MM.1S (cell line): ENCODE data around the gene DCBLD1.

Source experiments
- DNase-seq: peaks from one replicate; pipeline ENCODE4 v3.0.0-alpha.2; 2015
- H2AFZ ChIP-seq: fragments of 300-600 bp; sonication (generic); 2 replicates; pipeline ENCODE4 v1.6.0; 2016; ENCODE audit warnings: antibody characterized with exemption, low read length
- H3F3A ChIP-seq: fragments of 300-600 bp; sonication (generic); 2 replicates; pipeline ENCODE4 v1.6.1; 2016; ENCODE audit warnings: mild to moderate bottlenecking, antibody characterized with exemption, low read length, moderate library complexity, mixed read lengths; ENCODE audit not compliant: insufficient read depth
- H3K27ac ChIP-seq: fragments of 300-600 bp; sonication (generic); 2 replicates; pipeline ENCODE4 v1.5.1; 2016; ENCODE audit warnings: mild to moderate bottlenecking, low read length
- H3K27me3 ChIP-seq: fragments of 300-600 bp; sonication (generic); replicated peaks from 2 replicates; pipeline ENCODE4 v1.6.0; 2016; ENCODE audit warnings: low read length; ENCODE audit not compliant: insufficient read depth
- H3K36me3 ChIP-seq: fragments of 300-600 bp; sonication (generic); replicated peaks from 2 replicates; pipeline ENCODE4 v1.6.1; 2016; ENCODE audit warnings: mild to moderate bottlenecking, low read length, mixed read lengths; ENCODE audit not compliant: insufficient read depth
- H3K4me1 ChIP-seq: fragments of 300-600 bp; sonication (generic); 2 replicates; pipeline ENCODE4 v1.6.1; 2016; ENCODE audit warnings: low read length, mixed read lengths
- H3K4me2 ChIP-seq: fragments of 300-600 bp; sonication (generic); 2 replicates; pipeline ENCODE4 v1.6.0; 2016; ENCODE audit warnings: low read depth, low read length
- H3K4me3 ChIP-seq: fragments of 300-600 bp; sonication (generic); 2 replicates; pipeline ENCODE4 v1.5.1; 2016; ENCODE audit warnings: low read length, mixed read lengths
- H3K79me2 ChIP-seq: fragments of 300-600 bp; sonication (generic); 2 replicates; pipeline ENCODE4 v1.6.1; 2016; ENCODE audit warnings: mixed run types, low read length, mixed read lengths
- H3K9ac ChIP-seq: fragments of 300-600 bp; sonication (generic); 2 replicates; pipeline ENCODE4 v1.6.1; 2016; ENCODE audit warnings: low read length, mixed read lengths
- H3K9me2 ChIP-seq: fragments of 300-600 bp; sonication (generic); replicated peaks from 2 replicates; pipeline ENCODE4 v1.6.1; 2016; ENCODE audit warnings: mild to moderate bottlenecking, low read length, mixed read lengths; ENCODE audit not compliant: insufficient read depth
- H3K9me3 ChIP-seq: fragments of 300-600 bp; sonication (generic); replicated peaks from 2 replicates; pipeline ENCODE4 v1.6.1; 2016; ENCODE audit warnings: mild to moderate bottlenecking, low read length, mixed read lengths; ENCODE audit not compliant: insufficient read depth
- H4K20me1 ChIP-seq: fragments of 300-600 bp; sonication (generic); 2 replicates; pipeline ENCODE4 v1.6.1; 2016; ENCODE audit warnings: mild to moderate bottlenecking, low read length, moderate library complexity, mixed read lengths; ENCODE audit not compliant: insufficient read depth
- EZH2 ChIP-seq: fragments of 300-600 bp; sonication (generic); optimal IDR thresholded peaks from 2 replicates; pipeline ENCODE3; 2017; ENCODE audit warnings: low read depth, mild to moderate bottlenecking, antibody characterized with exemption, low read length, mixed read lengths
- EZH2phosphoT487 ChIP-seq: fragments of 300-600 bp; sonication (generic); IDR thresholded peaks from 2 replicates; pipeline ENCODE4 v1.6.1; 2018; ENCODE audit warnings: antibody characterized with exemption, low read length
- TF ChIP-seq, protein P1 (sequence below): fragments of 300-600 bp; sonication (generic); IDR thresholded peaks from 2 replicates; pipeline ENCODE4 v1.5.1; 2016; ENCODE audit warnings: antibody characterized with exemption, low read length, mixed read lengths

Gene DCBLD1

DNA sequence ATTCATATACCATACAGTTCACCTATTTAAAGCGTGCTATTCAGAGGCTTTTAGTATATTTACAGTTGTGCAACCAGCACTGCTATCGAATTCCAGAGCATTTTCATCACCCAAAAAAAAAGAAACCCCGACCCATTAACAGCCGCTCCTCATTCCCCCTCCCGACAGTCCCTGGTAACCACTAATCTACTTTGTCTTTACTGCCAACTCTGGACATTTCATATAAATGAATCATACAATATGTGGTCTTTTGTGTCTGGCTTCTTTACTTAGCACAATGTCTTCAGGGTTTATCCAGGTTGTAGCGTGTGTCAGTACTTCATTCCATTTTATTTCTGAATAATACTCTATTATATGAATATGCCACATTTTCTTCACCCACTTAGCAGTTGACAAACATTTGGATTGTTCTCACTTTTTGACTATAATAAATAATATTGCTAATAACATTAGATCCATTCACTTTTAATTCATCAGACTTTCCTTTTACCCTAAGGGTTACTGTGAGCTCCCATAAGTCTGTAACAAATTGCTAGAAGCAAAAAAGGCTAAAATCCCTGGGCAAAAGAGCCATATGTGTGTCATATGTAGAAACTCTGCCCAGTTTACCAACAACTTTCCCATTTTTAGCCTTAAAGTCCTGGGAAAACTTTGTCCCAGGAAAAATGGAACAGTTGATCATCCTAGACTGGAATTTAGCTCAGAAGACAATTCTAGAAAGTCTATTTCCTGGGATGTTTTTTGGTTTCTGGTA lies 33.6 kb upstream of the DCBLD1 start:
- Histone ChIP-seq H3K79me2 (no peaks in the 10 kb centered on the region), H3K36me3 (no peaks in the 10 kb centered on the region), H3K9me3 (no peaks in the 10 kb centered on the region), H3K27me3 (no peaks in the 10 kb centered on the region), H3K9me2 (no peaks in the 10 kb centered on the region), H3K27ac (no peak overlapping the region), H3K4me3 (no peak overlapping the region), H3K9ac (no peak overlapping the region), H3K4me2 (no peak overlapping the region), H2AFZ (no peak overlapping the region), H3F3A (no peaks in the 10 kb centered on the region), H3K4me1 (no peaks in the 10 kb centered on the region; the same call in 1 of the 2 replicates), H4K20me1 (no peaks in the 10 kb centered on the region)
- TF ChIP-seq EZH2phosphoT487 = no peak
- DNase-seq = no peak

DNA sequence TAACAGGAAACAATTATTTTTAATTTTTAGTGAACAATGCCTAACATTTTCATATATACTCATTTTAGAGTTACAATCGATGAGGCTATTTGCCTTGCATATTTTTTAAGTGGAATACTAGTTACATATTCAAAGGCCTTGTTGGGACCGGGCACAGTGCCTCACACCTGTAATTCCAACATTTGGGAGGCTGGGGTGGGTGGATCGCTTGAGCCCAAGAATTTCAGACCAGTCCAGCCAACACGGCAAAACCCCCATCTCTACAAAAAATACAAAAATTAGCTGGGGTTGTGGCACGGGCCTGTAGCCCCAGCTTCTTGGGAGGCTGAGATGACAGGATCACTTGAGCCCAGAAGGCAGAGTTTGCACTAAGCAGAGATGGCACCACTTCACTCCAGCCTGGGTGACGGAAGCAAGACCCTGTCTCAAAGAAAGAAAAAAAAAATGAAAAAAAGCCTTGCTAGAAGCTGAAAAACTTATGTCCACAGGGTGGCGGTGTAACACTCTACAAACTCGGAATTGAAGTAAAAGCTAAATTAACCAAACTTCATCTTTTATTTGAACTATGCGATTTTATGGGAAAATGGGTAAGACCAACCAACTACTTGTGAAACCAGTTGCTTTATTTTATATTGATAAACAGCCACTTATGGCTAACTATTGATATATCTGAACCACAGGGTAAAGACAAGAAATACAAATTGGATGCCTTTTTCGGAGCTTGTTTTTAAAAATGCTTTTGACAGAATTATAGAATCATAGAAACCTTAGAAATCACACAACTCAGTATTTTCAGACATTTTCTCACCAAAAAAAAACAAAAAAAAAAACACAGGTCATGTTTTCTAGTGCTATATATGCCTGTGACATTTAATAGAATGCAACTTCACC lies 32.7 kb upstream of the DCBLD1 start:
- DNase-seq = peak; percentile 67
- H3K4me2 ChIP-seq = peak overlapping the region; percentile 28; the same call in 1 of the 2 replicates
- H3K27me3 ChIP-seq = no peaks in the 10 kb centered on the region
- no peak for TF ChIP-seq EZH2phosphoT487
- TF ChIP-seq, protein P1, sequence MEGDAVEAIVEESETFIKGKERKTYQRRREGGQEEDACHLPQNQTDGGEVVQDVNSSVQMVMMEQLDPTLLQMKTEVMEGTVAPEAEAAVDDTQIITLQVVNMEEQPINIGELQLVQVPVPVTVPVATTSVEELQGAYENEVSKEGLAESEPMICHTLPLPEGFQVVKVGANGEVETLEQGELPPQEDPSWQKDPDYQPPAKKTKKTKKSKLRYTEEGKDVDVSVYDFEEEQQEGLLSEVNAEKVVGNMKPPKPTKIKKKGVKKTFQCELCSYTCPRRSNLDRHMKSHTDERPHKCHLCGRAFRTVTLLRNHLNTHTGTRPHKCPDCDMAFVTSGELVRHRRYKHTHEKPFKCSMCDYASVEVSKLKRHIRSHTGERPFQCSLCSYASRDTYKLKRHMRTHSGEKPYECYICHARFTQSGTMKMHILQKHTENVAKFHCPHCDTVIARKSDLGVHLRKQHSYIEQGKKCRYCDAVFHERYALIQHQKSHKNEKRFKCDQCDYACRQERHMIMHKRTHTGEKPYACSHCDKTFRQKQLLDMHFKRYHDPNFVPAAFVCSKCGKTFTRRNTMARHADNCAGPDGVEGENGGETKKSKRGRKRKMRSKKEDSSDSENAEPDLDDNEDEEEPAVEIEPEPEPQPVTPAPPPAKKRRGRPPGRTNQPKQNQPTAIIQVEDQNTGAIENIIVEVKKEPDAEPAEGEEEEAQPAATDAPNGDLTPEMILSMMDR = peak; percentile 73
- no peak for TF ChIP-seq EZH2
- H3K9ac ChIP-seq = no peak overlapping the region
- no peaks in the 10 kb centered on the region for H3K9me2 ChIP-seq
- H2AFZ ChIP-seq = 0 out of 2 replicates have a peak overlapping the region, but pooled peaks have one; percentile 30
- H3K27ac ChIP-seq = no peak overlapping the region
- no peaks in the 10 kb centered on the region for H3F3A ChIP-seq
- no peaks in the 10 kb centered on the region; the same call in 1 of the 2 replicates for H3K4me1 ChIP-seq
- no peaks in the 10 kb centered on the region for H3K79me2 ChIP-seq
- no peaks in the 10 kb centered on the region for H3K9me3 ChIP-seq
- H3K4me3 ChIP-seq = no peak overlapping the region
- H4K20me1 ChIP-seq = no peaks in the 10 kb centered on the region
- H3K36me3 ChIP-seq = no peaks in the 10 kb centered on the region

DNA sequence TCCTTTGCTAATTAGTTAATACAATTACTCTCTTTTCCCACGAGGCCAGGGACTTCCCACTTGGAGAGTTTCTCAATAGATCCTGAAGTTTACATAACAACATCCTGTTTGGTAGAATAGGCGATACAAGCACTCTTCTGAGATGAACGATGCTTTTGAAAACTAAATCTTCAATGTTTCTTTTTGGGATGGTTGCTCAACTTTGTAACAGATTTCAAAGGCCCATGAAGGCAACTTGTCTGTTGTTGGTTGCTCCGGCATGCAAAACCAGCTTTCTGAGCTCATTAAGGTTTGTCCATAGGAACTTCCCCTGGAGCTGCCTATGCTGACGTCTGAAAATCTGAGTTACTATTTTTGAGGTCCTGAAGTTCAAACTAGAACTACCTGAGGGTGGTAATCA lies 30.8 kb upstream of the DCBLD1 start:
- no peak overlapping the region for H3K9ac ChIP-seq
- no peaks in the 10 kb centered on the region for H3K9me3 ChIP-seq
- H3F3A ChIP-seq = no peaks in the 10 kb centered on the region
- no peaks in the 10 kb centered on the region; the same call in 1 of the 2 replicates for H3K4me1 ChIP-seq
- no peak overlapping the region for H3K4me2 ChIP-seq
- TF ChIP-seq EZH2phosphoT487 = no peak
- TF ChIP-seq, protein P1 = no peak
- no peak for TF ChIP-seq EZH2
- H3K4me3 ChIP-seq = no peak overlapping the region
- DNase-seq = no peak
- no peaks in the 10 kb centered on the region for H3K79me2 ChIP-seq
- no peaks in the 10 kb centered on the region for H3K9me2 ChIP-seq
- no peaks in the 10 kb centered on the region for H4K20me1 ChIP-seq
- no peak overlapping the region for H2AFZ ChIP-seq
- H3K27me3 ChIP-seq = no peaks in the 10 kb centered on the region
- no peak overlapping the region for H3K27ac ChIP-seq
- no peaks in the 10 kb centered on the region for H3K36me3 ChIP-seq
